Small intestine (tissue), 7 donors: ENCODE results near the gene GLB1L. TPM values are rescaled to one million over a fixed set of nuclear protein-coding genes. Genes with fewer than 3 reads are reported as not detected.
A peak's percentile ranks its signal among the peaks of the same experiment; 100 is the strongest.
"Not testable (repeated sequence)": the region's sequence is repeated elsewhere in the genome, so short reads cannot be mapped to it uniquely, and the experiment has no call there.

ENCODE experiments used
- DNase-seq, 2 donors: peaks; one replicate each; pipeline versions ENCODE4 v3.0.0 to v3.0.0-alpha.2; 2013
- FAIRE-seq: peaks from 2 replicates; lab custom pipeline; 2012; peaks lifted over from hg19 to GRCh38; lab: Jason Lieb, UNC
- H3K27ac ChIP-seq, 3 donors: one replicate each; pipeline ENCODE4 v1.5.1; 2013; ENCODE audit warnings: low read length in 2 of 3, mild to moderate bottlenecking in 2 of 3, control low read depth in 1 of 3, inconsistent platforms in 1 of 3, low read depth in 1 of 3, moderate library complexity in 1 of 3
- H3K27me3 ChIP-seq, 3 donors: one replicate each; pipeline ENCODE4 v1.6.1; 2013; ENCODE audit warnings: low read length in 3 of 3, inconsistent platforms in 1 of 3; ENCODE audit not compliant: control insufficient read depth in 3 of 3, insufficient read depth in 3 of 3
- H3K36me3 ChIP-seq, 3 donors: one replicate each; pipeline ENCODE4 v1.6.1; 2013; ENCODE audit warnings: low read length in 3 of 3, inconsistent platforms in 1 of 3, low read depth in 1 of 3, mild to moderate bottlenecking in 1 of 3, moderate library complexity in 1 of 3; ENCODE audit not compliant: control insufficient read depth in 3 of 3, insufficient read depth in 2 of 3
- H3K4me1 ChIP-seq, 3 donors: one replicate each; pipeline ENCODE4 v1.6.1; 2013; ENCODE audit warnings: low read length in 2 of 3, inconsistent platforms in 1 of 3, low read depth in 1 of 3, mild to moderate bottlenecking in 1 of 3, moderate library complexity in 1 of 3; ENCODE audit not compliant: control insufficient read depth in 3 of 3, insufficient read depth in 2 of 3
- H3K4me3 ChIP-seq, 3 donors: one replicate each; pipeline ENCODE4 v1.5.1; 2013; ENCODE audit warnings: low read length in 3 of 3, control low read depth in 1 of 3, inconsistent platforms in 1 of 3, low read depth in 1 of 3, mild to moderate bottlenecking in 1 of 3, moderate library complexity in 1 of 3
- H3K9me3 ChIP-seq, 2 donors: one replicate each; pipeline ENCODE4 v1.6.1; 2013; ENCODE audit warnings: low read depth in 1 of 2, low read length in 1 of 2; ENCODE audit not compliant: control insufficient read depth in 2 of 2, insufficient read depth in 1 of 2
- WGBS, 3 donors: extraction: QIAGEN DNeasy Blood & Tissue Kit; methylation state at CpG; one replicate each; pipeline ENCODE4 v1.1.7; 2013; 5-methylcytosine and 5-hydroxymethylcytosine counted together
- polyA plus RNA-seq, 4 donors: library from polyadenylated mRNA; stranded (reverse) in 3 of 4; unstranded in 1 of 4; fragments of 200-250 nt in 3 of 4; fragments of 120-200 nt in 1 of 4; gene quantifications; one replicate each; pipeline versions ENCODE4 v1.2.1 to v1.2.3, GENCODE V29; 2013
- donor health status: healthy with polysubstance abuse.
- donor health status: control.
- donor health status: control.
- donor health status: Bipolar disorder and iron deficiency.
- donor health status: healthy.

Gene GLB1L
- polyA plus RNA-seq, 4 donors: 3.1 to 36.1 (median 4.3) TPM

- no peak for FAIRE-seq
- Histone ChIP-seq H3K9me3 (no peaks in the 10 kb centered on the region), H3K4me3 (peak within 1 kb of the TSS; percentile 63 to 93 (median 67)), H3K36me3 (peaks cover 5 to 40% (median 9%) of the 10 kb centered on the region in 3 donors), H3K27me3 (no peaks in the 10 kb centered on the region), H3K4me1 (peaks cover 0 to 18% (median 0%) of the 10 kb centered on the region in 3 donors), H3K27ac (peak within 1 kb of the TSS; percentile 88 to 100 (median 99))
- 0 to 1% (median 1%) methylated on average over 42 to 76 of the region's 76 CpGs for WGBS, 3 donors
- DNase-seq: peak; percentile 96 to 98
Observed at GRCh38 chr2:219206328-219207133, 38.7 kb downstream of the GLB1L start, which contains the start of gene ZFAND2B. Gene ZFAND2B, plus strand, starts transcription at chr2:219206782. Its CDS starts 206 bp downstream, at chr2:219206988.

- Histone ChIP-seq H3K4me3 (peak overlapping the region in 2 of 3 donors; percentile 63 to 93), H3K9me3 (no peaks in the 10 kb centered on the region), H3K4me1 (peaks cover 0 to 18% (median 0%) of the 10 kb centered on the region in 3 donors), H3K27me3 (no peaks in the 10 kb centered on the region), H3K27ac (peak overlapping the region; percentile 88 to 100 (median 99)), H3K36me3 (peaks cover 5 to 36% (median 9%) of the 10 kb centered on the region in 3 donors)
- FAIRE-seq (no peak), DNase-seq (no peak)
- WGBS, 3 donors: 9 to 14% (median 14%) methylated on average over 7 of the region's 7 CpGs
Observed at GRCh38 chr2:219205981-219206327, 39.3 kb downstream of the GLB1L start.

GRCh38 chr2:219205165-219205538, 40.1 kb downstream of the GLB1L start:
- DNase-seq (no peak), FAIRE-seq (no peak)
- 87 to 92% (median 88%) methylated on average over 5 of the region's 5 CpGs for WGBS, 3 donors

GRCh38 chr2:219204425-219205164, 40.6 kb downstream of the GLB1L start:
- FAIRE-seq (no peak), DNase-seq (no peak)
- no peak overlapping the region for H3K27ac ChIP-seq
- H3K9me3 ChIP-seq: no peaks in the 10 kb centered on the region
- WGBS, 3 donors: 89 to 94% (median 93%) methylated on average over 7 of the region's 7 CpGs
- H3K36me3 ChIP-seq: peaks cover 4 to 22% (median 7%) of the 10 kb centered on the region in 3 donors
- no peak overlapping the region for H3K4me3 ChIP-seq
- H3K27me3 ChIP-seq: no peaks in the 10 kb centered on the region
- peaks cover 0 to 18% (median 0%) of the 10 kb centered on the region in 3 donors for H3K4me1 ChIP-seq

More at GRCh38 chr2:219205165-219205538, 40.1 kb downstream of the GLB1L start:
- Histone ChIP-seq H3K27me3 (no peaks in the 10 kb centered on the region), H3K36me3 (peaks cover 4 to 28% (median 9%) of the 10 kb centered on the region in 3 donors), H3K9me3 (no peaks in the 10 kb centered on the region), H3K4me1 (peaks cover 0 to 18% (median 0%) of the 10 kb centered on the region in 3 donors), H3K27ac (no peak overlapping the region), H3K4me3 (no peak overlapping the region)

- H3K4me3 ChIP-seq, H3K4me1 ChIP-seq, H3K27me3 ChIP-seq, FAIRE-seq, H3K27ac ChIP-seq, H3K9me3 ChIP-seq, DNase-seq, H3K36me3 ChIP-seq: not testable (repeated sequence)
- WGBS, 3 donors: 89 to 93% (median 90%) methylated on average over 14 to 21 of the region's 21 CpGs
Observed at GRCh38 chr2:219201331-219201730, 43.9 kb downstream of the GLB1L start.

GRCh38 chr2:219200502-219201326, 44.5 kb downstream of the GLB1L start:
- not testable (repeated sequence) for H3K9me3 ChIP-seq, H3K27me3 ChIP-seq, DNase-seq, H3K4me1 ChIP-seq, H3K4me3 ChIP-seq, H3K27ac ChIP-seq, FAIRE-seq, H3K36me3 ChIP-seq
- 68 to 77% (median 71%) methylated on average over 24 to 25 of the region's 26 CpGs for WGBS, 3 donors

- Histone ChIP-seq H3K36me3 (no peaks in the 10 kb centered on the region), H3K4me3 (no peak overlapping the region), H3K9me3 (no peaks in the 10 kb centered on the region), H3K27ac (no peak overlapping the region), H3K4me1 (no peaks in the 10 kb centered on the region), H3K27me3 (peaks cover 0 to 6% (median 4%) of the 10 kb centered on the region in 3 donors)
- WGBS, 3 donors: 74 to 83% (median 78%) methylated on average over 12 of the region's 12 CpGs
- FAIRE-seq (no peak), DNase-seq (no peak)
Observed at GRCh38 chr2:219199470-219200211, 45.6 kb downstream of the GLB1L start.
